A673 (cell line): ENCODE measurements around the gene DSCAM. TPM values are rescaled to one million over a fixed set of nuclear protein-coding genes. Genes with fewer than 3 reads are reported as not detected.

Experiments used
- BruUV-seq: library from RNA; stranded (reverse); fragments of 400-500 nt; replicated peaks from 2 replicates; lab custom pipeline; 2021; lab: Mats Ljungman, UMichigan
- CTCF ChIA-PET: fragments of 300-600 bp; sonication (Branson Sonifier 250); formaldehyde crosslinking; loops from one replicate; lab custom pipeline; 2022; ENCODE audit warnings: antibody characterized with exemption; lab: Charles Lee
- POLR2A ChIA-PET: fragments of 300-600 bp; sonication (Branson Sonifier 250); formaldehyde crosslinking; loops from one replicate; lab custom pipeline; 2022; ENCODE audit warnings: antibody characterized with exemption; ENCODE audit not compliant: low non-redundant PET; lab: Charles Lee
- DNase-seq: peaks from one replicate; pipeline ENCODE4 v3.0.0-alpha.2; 2015; ENCODE audit warnings: low spot score
- H3K27ac ChIP-seq: fragments of 200-600 bp; sonication (generic); 2 replicates; pipeline ENCODE4 v1.5.1; 2016; ENCODE audit warnings: mixed run types, low read depth, mild to moderate bottlenecking, mixed read lengths, antibody characterized with exemption, low read length; ENCODE audit not compliant: poor library complexity, severe bottlenecking
- H3K27me3 ChIP-seq: fragments of 200-600 bp; sonication (generic); replicated peaks from 2 replicates; pipeline ENCODE4 v1.6.1; 2017; ENCODE audit warnings: mixed run types, low read depth, mild to moderate bottlenecking, mixed read lengths, antibody characterized with exemption, low read length; ENCODE audit not compliant: insufficient read depth, poor library complexity
- H3K36me3 ChIP-seq: fragments of 200-600 bp; sonication (generic); 2 replicates; pipeline ENCODE4 v1.6.1; 2016; ENCODE audit warnings: mixed run types, mild to moderate bottlenecking, mixed read lengths, antibody characterized with exemption, low read length; ENCODE audit not compliant: insufficient read depth, poor library complexity, severe bottlenecking
- H3K4me1 ChIP-seq: fragments of 200-600 bp; sonication (generic); 2 replicates; pipeline ENCODE4 v1.6.1; 2017; ENCODE audit warnings: mixed run types, mild to moderate bottlenecking, mixed read lengths, antibody characterized with exemption, low read length; ENCODE audit not compliant: insufficient read depth, poor library complexity, severe bottlenecking
- H3K4me3 ChIP-seq: fragments of 200-600 bp; sonication (generic); 2 replicates; pipeline ENCODE4 v1.5.1; 2016; ENCODE audit warnings: low read depth, mixed run types, mild to moderate bottlenecking, mixed read lengths, low read length; ENCODE audit not compliant: poor library complexity, severe bottlenecking
- H3K9me3 ChIP-seq: fragments of 200-600 bp; sonication (generic); 2 replicates; pipeline ENCODE4 v1.6.1; 2016; ENCODE audit warnings: mixed run types, low read depth, mild to moderate bottlenecking, mixed read lengths, antibody characterized with exemption, low read length; ENCODE audit not compliant: poor library complexity, severe bottlenecking
- EZH2 ChIP-seq: fragments of 200-600 bp; sonication (generic); IDR thresholded peaks from 2 replicates; pipeline ENCODE4 v1.6.1; 2017; ENCODE audit warnings: borderline replicate concordance, low read depth, mild to moderate bottlenecking, mixed read lengths, antibody characterized with exemption, low read length; ENCODE audit not compliant: poor library complexity, severe bottlenecking
- intact Hi-C: fragments of 100-400 bp; cut with micrococcal nuclease; formaldehyde crosslinking; loops from one replicate; pipeline ENCODE4 v1.10.0; 2022; ENCODE audit not compliant: unreplicated experiment
- total RNA-seq: library from RNA; stranded (reverse); gene quantifications from 2 replicates; pipeline ENCODE4 v1.2.3, GENCODE V29; 2021
- TF ChIP-seq, protein P1 (sequence below): fragments of 300-800, 200-600 bp; sonication (generic); conservative IDR thresholded peaks from 2 replicates; pipeline ENCODE4 v1.5.1; 2017; ENCODE audit warnings: low read depth, mild to moderate bottlenecking, antibody characterized with exemption, low read length, moderate library complexity, mixed read lengths

The DSCAM gene
- total RNA-seq, 1 experiment from 2014 or later = not detected

DNA sequence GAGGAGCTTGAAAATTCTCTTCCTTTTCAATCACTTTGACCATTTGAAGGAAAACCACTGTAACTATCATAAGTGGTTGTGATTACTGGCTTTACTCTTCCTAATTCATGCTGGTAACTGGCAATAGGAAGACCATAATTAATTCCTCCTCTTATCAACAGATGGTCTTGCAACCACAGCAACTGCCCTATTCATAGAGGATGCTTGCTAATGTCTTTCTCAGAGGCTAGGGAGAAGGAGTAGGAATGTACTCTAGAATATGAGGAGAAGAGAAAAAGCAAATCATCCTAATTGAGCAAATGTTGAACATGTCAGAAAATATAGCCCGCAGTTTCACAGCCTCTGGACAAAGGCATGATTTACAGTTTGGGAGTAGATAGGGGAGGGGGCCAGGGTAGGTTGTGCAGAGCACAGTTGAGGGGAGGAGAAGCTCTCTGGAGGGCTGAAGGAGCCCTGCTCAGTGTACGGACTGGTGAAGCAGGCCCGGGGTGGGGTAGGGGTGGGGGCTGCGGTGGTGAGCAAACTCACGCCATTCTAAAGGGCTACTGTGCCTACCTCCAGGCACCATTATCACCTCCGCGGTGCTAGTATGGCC, 786.8 kb downstream of the DSCAM start:
- ChIA-PET POLR2A (no interaction called here), CTCF (no interaction called here)
- peaks cover 3% of the 10 kb centered on the region for H3K27me3 ChIP-seq
- no TSS peak for BruUV-seq
- no peak overlapping the region for H3K4me3 ChIP-seq
- intact Hi-C loops = no loop called here
- H3K4me1 ChIP-seq = no peaks in the 10 kb centered on the region
- TF ChIP-seq, protein P1, sequence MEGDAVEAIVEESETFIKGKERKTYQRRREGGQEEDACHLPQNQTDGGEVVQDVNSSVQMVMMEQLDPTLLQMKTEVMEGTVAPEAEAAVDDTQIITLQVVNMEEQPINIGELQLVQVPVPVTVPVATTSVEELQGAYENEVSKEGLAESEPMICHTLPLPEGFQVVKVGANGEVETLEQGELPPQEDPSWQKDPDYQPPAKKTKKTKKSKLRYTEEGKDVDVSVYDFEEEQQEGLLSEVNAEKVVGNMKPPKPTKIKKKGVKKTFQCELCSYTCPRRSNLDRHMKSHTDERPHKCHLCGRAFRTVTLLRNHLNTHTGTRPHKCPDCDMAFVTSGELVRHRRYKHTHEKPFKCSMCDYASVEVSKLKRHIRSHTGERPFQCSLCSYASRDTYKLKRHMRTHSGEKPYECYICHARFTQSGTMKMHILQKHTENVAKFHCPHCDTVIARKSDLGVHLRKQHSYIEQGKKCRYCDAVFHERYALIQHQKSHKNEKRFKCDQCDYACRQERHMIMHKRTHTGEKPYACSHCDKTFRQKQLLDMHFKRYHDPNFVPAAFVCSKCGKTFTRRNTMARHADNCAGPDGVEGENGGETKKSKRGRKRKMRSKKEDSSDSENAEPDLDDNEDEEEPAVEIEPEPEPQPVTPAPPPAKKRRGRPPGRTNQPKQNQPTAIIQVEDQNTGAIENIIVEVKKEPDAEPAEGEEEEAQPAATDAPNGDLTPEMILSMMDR = no peak
- no peak for TF ChIP-seq EZH2
- no peak for DNase-seq
- no peaks in the 10 kb centered on the region for H3K36me3 ChIP-seq
- no peak overlapping the region for H3K27ac ChIP-seq
- H3K9me3 ChIP-seq = peaks cover 14% of the 10 kb centered on the region

GRCh38 chr21:40057331-40057730, 789.6 kb downstream of the DSCAM start:
- POLR2A ChIA-PET = no interaction called here
- no TSS peak for BruUV-seq
- Histone ChIP-seq H3K4me1 (no peaks in the 10 kb centered on the region), H3K9me3 (peaks cover 15% of the 10 kb centered on the region), H3K27ac (no peak overlapping the region), H3K4me3 (no peak overlapping the region), H3K27me3 (no peaks in the 10 kb centered on the region), H3K36me3 (no peaks in the 10 kb centered on the region)
- no peak for DNase-seq
- TF ChIP-seq, protein P1 = no peak
- TF ChIP-seq EZH2 = no peak
- CTCF ChIA-PET = no interaction called here
- intact Hi-C loops = no loop called here

GRCh38 chr21:40056031-40056430, 790.9 kb downstream of the DSCAM start:
- no peak for TF ChIP-seq EZH2
- ChIA-PET CTCF (no interaction called here), POLR2A (no interaction called here)
- no peaks in the 10 kb centered on the region for H3K4me1 ChIP-seq
- no peak for DNase-seq
- no peaks in the 10 kb centered on the region for H3K36me3 ChIP-seq
- BruUV-seq = no TSS peak
- intact Hi-C loops = no loop called here
- no peaks in the 10 kb centered on the region for H3K27me3 ChIP-seq
- H3K9me3 ChIP-seq = peaks cover 15% of the 10 kb centered on the region
- H3K4me3 ChIP-seq = no peak overlapping the region
- no peak overlapping the region for H3K27ac ChIP-seq

GRCh38 chr21:40054403-40054802, 792.6 kb downstream of the DSCAM start:
- no peak for TF ChIP-seq EZH2
- TF ChIP-seq, protein P1 = no peak
- Histone ChIP-seq H3K36me3 (no peaks in the 10 kb centered on the region), H3K27ac (no peak overlapping the region), H3K4me3 (no peak overlapping the region), H3K27me3 (no peaks in the 10 kb centered on the region), H3K4me1 (no peaks in the 10 kb centered on the region), H3K9me3 (peaks cover 20% of the 10 kb centered on the region)
- CTCF ChIA-PET = no interaction called here
- no TSS peak for BruUV-seq
- DNase-seq = no peak
- intact Hi-C loops = no loop called here
- POLR2A ChIA-PET = no interaction called here
